Karpas-422 (cell line): ENCODE results near the gene SEMA4C. TPM values are rescaled to one million over a fixed set of nuclear protein-coding genes. Genes with fewer than 3 reads are reported as not detected.

Experiments
- DNase-seq: peaks from one replicate; pipeline ENCODE4 v3.0.0-alpha.2; 2015
- H2AFZ ChIP-seq: fragments of 200-600 bp; sonication (generic); 2 replicates; pipeline ENCODE4 v1.6.1; 2014; ENCODE audit warnings: antibody characterized with exemption, low read length, mixed read lengths
- H3K27ac ChIP-seq: fragments of 200-600 bp; sonication (generic); 2 replicates; pipeline ENCODE4 v1.5.1; 2014; ENCODE audit warnings: mild to moderate bottlenecking, low read length, moderate library complexity
- H3K27me3 ChIP-seq: fragments of 200-600 bp; sonication (generic); 2 replicates; pipeline ENCODE4 v1.6.1; 2014; ENCODE audit warnings: low read length, mixed read lengths
- H3K36me3 ChIP-seq: fragments of 200-600 bp; sonication (generic); 2 replicates; pipeline ENCODE4 v1.6.1; 2014; ENCODE audit warnings: low read length, mixed read lengths; ENCODE audit not compliant: insufficient read depth
- H3K4me1 ChIP-seq: fragments of 200-600 bp; sonication (generic); 2 replicates; pipeline ENCODE4 v1.6.1; 2014; ENCODE audit warnings: mild to moderate bottlenecking, low read length, mixed read lengths
- H3K4me2 ChIP-seq: fragments of 200-600 bp; sonication (generic); 2 replicates; pipeline ENCODE4 v1.6.1; 2014; ENCODE audit warnings: low read length, low read depth, mild to moderate bottlenecking; ENCODE audit not compliant: poor library complexity, severe bottlenecking
- H3K4me3 ChIP-seq: fragments of 200-600 bp; sonication (generic); 2 replicates; pipeline ENCODE4 v1.5.1; 2014; ENCODE audit warnings: mild to moderate bottlenecking, antibody characterized with exemption, low read length, mixed read lengths
- H3K79me2 ChIP-seq: fragments of 200-600 bp; sonication (generic); 2 replicates; pipeline ENCODE4 v1.6.1; 2014; ENCODE audit warnings: mild to moderate bottlenecking, low read length, mixed read lengths
- H3K9ac ChIP-seq: fragments of 200-600 bp; sonication (generic); 2 replicates; pipeline ENCODE4 v1.6.0; 2014; ENCODE audit warnings: low read length
- H3K9me2 ChIP-seq: fragments of 200-600 bp; sonication (generic), shearing (Covaris generic); replicated peaks from 2 replicates; pipeline ENCODE4 v1.6.0; 2014; ENCODE audit warnings: mild to moderate bottlenecking, low read length, moderate library complexity; ENCODE audit not compliant: insufficient read depth
- H3K9me3 ChIP-seq: fragments of 300-700, 200-600 bp; sonication (generic); 2 replicates; pipeline ENCODE4 v1.6.1; 2014; ENCODE audit warnings: low read length, mixed read lengths
- H4K20me1 ChIP-seq: fragments of 200-600 bp; sonication (generic); 2 replicates; pipeline ENCODE4 v1.6.1; 2014; ENCODE audit warnings: mild to moderate bottlenecking, antibody characterized with exemption, low read length, low read depth; ENCODE audit not compliant: insufficient read depth
- total RNA-seq: library from RNA; depleted of rRNA; stranded (reverse); fragments of >200 nt; shearing (Covaris generic); gene quantifications from 2 replicates; pipeline ENCODE4 v1.2.3, GENCODE V29; 2014; ENCODE audit warnings: low replicate concordance

SEMA4C gene
- total RNA-seq, 1 experiment from 2014 or later, result 2.5 TPM

GRCh38 chr2:96900237-96900636 lies 30.4 kb upstream of the SEMA4C start:
- H3K79me2 ChIP-seq, result no peaks in the 10 kb centered on the region
- no peak overlapping the region for H3K4me2 ChIP-seq
- H3K9me3 ChIP-seq, result no peaks in the 10 kb centered on the region
- no peak for DNase-seq
- no peaks in the 10 kb centered on the region for H3K4me1 ChIP-seq
- H3K27me3 ChIP-seq, result no peaks in the 10 kb centered on the region
- H3K9ac ChIP-seq, result no peak overlapping the region
- H3K4me3 ChIP-seq, result no peak overlapping the region
- H3K27ac ChIP-seq, result no peak overlapping the region
- H3K9me2 ChIP-seq, result no peaks in the 10 kb centered on the region
- no peaks in the 10 kb centered on the region for H4K20me1 ChIP-seq
- no peak overlapping the region for H2AFZ ChIP-seq
- no peaks in the 10 kb centered on the region for H3K36me3 ChIP-seq

- H4K20me1 ChIP-seq, result no peaks in the 10 kb centered on the region
- no peak overlapping the region for H3K4me3 ChIP-seq
- no peaks in the 10 kb centered on the region for H3K27me3 ChIP-seq
- no peak overlapping the region for H2AFZ ChIP-seq
- H3K4me1 ChIP-seq, result no peaks in the 10 kb centered on the region
- DNase-seq, result no peak
- H3K4me2 ChIP-seq, result no peak overlapping the region
- no peak overlapping the region for H3K9ac ChIP-seq
- H3K9me3 ChIP-seq, result no peaks in the 10 kb centered on the region
- H3K27ac ChIP-seq, result no peak overlapping the region
- no peaks in the 10 kb centered on the region for H3K9me2 ChIP-seq
- H3K79me2 ChIP-seq, result no peaks in the 10 kb centered on the region
- H3K36me3 ChIP-seq, result no peaks in the 10 kb centered on the region
These were observed 29.5 kb upstream of the SEMA4C start for GRCh38 chr2:96899413-96899741.

GRCh38 chr2:96898641-96899412 lies 28.9 kb upstream of the SEMA4C start:
- H3K4me2 ChIP-seq, result no peak overlapping the region
- no peak overlapping the region for H3K4me3 ChIP-seq
- no peaks in the 10 kb centered on the region for H3K36me3 ChIP-seq
- no peak overlapping the region for H3K9ac ChIP-seq
- DNase-seq, result no peak
- H3K27ac ChIP-seq, result no peak overlapping the region
- no peaks in the 10 kb centered on the region for H3K9me3 ChIP-seq
- no peak overlapping the region for H2AFZ ChIP-seq
- no peaks in the 10 kb centered on the region for H3K27me3 ChIP-seq
- no peaks in the 10 kb centered on the region for H3K79me2 ChIP-seq
- H4K20me1 ChIP-seq, result no peaks in the 10 kb centered on the region
- H3K4me1 ChIP-seq, result no peaks in the 10 kb centered on the region
- no peaks in the 10 kb centered on the region for H3K9me2 ChIP-seq

GRCh38 chr2:96898135-96898505 lies 28.2 kb upstream of the SEMA4C start:
- Histone ChIP-seq H3K27me3 (no peaks in the 10 kb centered on the region), H3K9me2 (no peaks in the 10 kb centered on the region), H3K27ac (no peak overlapping the region), H4K20me1 (no peaks in the 10 kb centered on the region), H3K4me1 (peaks cover 2% of the 10 kb centered on the region), H3K4me3 (no peak overlapping the region), H3K79me2 (no peaks in the 10 kb centered on the region), H2AFZ (no peak overlapping the region), H3K4me2 (no peak overlapping the region), H3K9ac (no peak overlapping the region), H3K36me3 (no peaks in the 10 kb centered on the region), H3K9me3 (no peaks in the 10 kb centered on the region)
- DNase-seq, result no peak

- Histone ChIP-seq H3K9me2 (no peaks in the 10 kb centered on the region), H4K20me1 (no peaks in the 10 kb centered on the region), H3K4me2 (no peak overlapping the region), H3K27me3 (no peaks in the 10 kb centered on the region), H3K36me3 (no peaks in the 10 kb centered on the region), H3K9me3 (no peaks in the 10 kb centered on the region), H3K79me2 (no peaks in the 10 kb centered on the region), H3K9ac (no peak overlapping the region), H3K4me3 (no peak overlapping the region), H3K27ac (no peak overlapping the region), H2AFZ (no peak overlapping the region), H3K4me1 (peaks cover 7% of the 10 kb centered on the region)
- DNase-seq, result no peak
These were observed 27.7 kb upstream of the SEMA4C start for GRCh38 chr2:96897491-96898134.

GRCh38 chr2:96895746-96896651 lies 26.1 kb upstream of the SEMA4C start:
- Histone ChIP-seq H3K79me2 (no peaks in the 10 kb centered on the region), H3K9me2 (no peaks in the 10 kb centered on the region), H3K4me1 (peaks cover 12% of the 10 kb centered on the region), H3K36me3 (no peaks in the 10 kb centered on the region), H3K9ac (no peak overlapping the region), H4K20me1 (no peaks in the 10 kb centered on the region), H3K9me3 (no peaks in the 10 kb centered on the region), H3K27me3 (no peaks in the 10 kb centered on the region), H3K4me3 (no peak overlapping the region), H3K27ac (no peak overlapping the region), H2AFZ (no peak overlapping the region), H3K4me2 (no peak overlapping the region)
- DNase-seq, result no peak

GRCh38 chr2:96895032-96895745 lies 25.3 kb upstream of the SEMA4C start:
- Histone ChIP-seq H3K79me2 (no peaks in the 10 kb centered on the region), H3K4me2 (no peak overlapping the region)

GRCh38 chr2:96894151-96894531 lies 24.3 kb upstream of the SEMA4C start:
- peaks cover 12% of the 10 kb centered on the region for H3K4me1 ChIP-seq
- H2AFZ ChIP-seq, result no peak overlapping the region
- no peaks in the 10 kb centered on the region for H3K9me2 ChIP-seq
- H3K4me2 ChIP-seq, result no peak overlapping the region
- no peak overlapping the region for H3K4me3 ChIP-seq
- DNase-seq, result no peak
- no peaks in the 10 kb centered on the region for H3K27me3 ChIP-seq
- H3K9me3 ChIP-seq, result no peaks in the 10 kb centered on the region
- no peak overlapping the region for H3K27ac ChIP-seq
- H3K36me3 ChIP-seq, result no peaks in the 10 kb centered on the region
- H3K9ac ChIP-seq, result no peak overlapping the region
- no peaks in the 10 kb centered on the region for H3K79me2 ChIP-seq
- H4K20me1 ChIP-seq, result no peaks in the 10 kb centered on the region

More at GRCh38 chr2:96895032-96895745, 25.3 kb upstream of the SEMA4C start:
- Histone ChIP-seq H3K9ac (no peak overlapping the region), H3K27me3 (no peaks in the 10 kb centered on the region), H3K4me3 (no peak overlapping the region), H3K4me1 (peaks cover 12% of the 10 kb centered on the region), H4K20me1 (no peaks in the 10 kb centered on the region), H3K9me2 (no peaks in the 10 kb centered on the region), H3K36me3 (no peaks in the 10 kb centered on the region), H2AFZ (no peak overlapping the region), H3K27ac (no peak overlapping the region), H3K9me3 (no peaks in the 10 kb centered on the region)
- no peak for DNase-seq
